Testis (tissue), 2 donors: ENCODE results near the gene SPTLC2.

Experiments
- POLR2A ChIP-seq: fragments of 450-650 bp; IDR thresholded peaks from one replicate; pipeline ENCODE4 v1.6.1; 2017; ENCODE audit warnings: antibody characterized with exemption, mild to moderate bottlenecking, moderate library complexity
- TF ChIP-seq, protein P1 (sequence below), 3 experiments: fragments of 450-650 bp in 2 of 3; fragments of 200-600 bp in 1 of 3; sonication (generic) in 1 of 3; IDR thresholded peaks; one replicate each; pipeline ENCODE4 v1.5.1; 2016 to 2019; ENCODE audit warnings: antibody characterized with exemption in 3 of 3, mild to moderate bottlenecking in 2 of 3, moderate library complexity in 1 of 3

DNA sequence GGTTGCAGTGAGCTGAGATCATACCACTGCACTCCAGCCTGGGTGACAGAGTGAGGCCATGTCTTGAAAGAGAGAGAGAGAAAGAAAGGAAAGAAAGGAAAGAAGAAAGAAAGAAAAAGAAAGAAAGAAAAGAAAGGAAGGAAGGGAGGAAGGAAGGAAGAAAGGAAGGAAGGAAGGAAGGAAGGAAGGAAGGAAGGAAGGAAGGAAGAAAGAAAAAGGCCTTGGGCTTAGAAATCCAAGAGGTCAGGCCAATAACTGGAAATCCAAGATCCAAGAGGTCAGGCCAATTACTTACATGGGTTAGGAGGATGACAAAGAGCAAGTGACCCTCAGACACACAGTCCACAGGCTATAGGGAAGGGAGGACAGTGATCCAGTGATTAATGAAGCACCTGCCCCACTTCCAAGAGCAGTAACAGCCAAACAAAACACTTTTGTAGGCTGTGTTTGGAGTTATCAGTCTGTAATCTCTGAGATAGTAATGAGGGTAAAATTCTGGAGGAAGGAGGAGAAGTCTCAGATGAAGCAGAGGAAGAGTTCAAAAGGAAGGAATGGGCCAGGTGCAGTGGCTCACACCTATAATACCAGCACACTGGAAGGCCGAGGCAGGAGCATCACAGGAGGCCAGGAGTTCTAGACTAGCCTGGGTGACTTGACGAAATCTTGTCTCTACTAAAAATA is 32.2 kb upstream of the SPTLC2 start:
- TF ChIP-seq, protein P1, sequence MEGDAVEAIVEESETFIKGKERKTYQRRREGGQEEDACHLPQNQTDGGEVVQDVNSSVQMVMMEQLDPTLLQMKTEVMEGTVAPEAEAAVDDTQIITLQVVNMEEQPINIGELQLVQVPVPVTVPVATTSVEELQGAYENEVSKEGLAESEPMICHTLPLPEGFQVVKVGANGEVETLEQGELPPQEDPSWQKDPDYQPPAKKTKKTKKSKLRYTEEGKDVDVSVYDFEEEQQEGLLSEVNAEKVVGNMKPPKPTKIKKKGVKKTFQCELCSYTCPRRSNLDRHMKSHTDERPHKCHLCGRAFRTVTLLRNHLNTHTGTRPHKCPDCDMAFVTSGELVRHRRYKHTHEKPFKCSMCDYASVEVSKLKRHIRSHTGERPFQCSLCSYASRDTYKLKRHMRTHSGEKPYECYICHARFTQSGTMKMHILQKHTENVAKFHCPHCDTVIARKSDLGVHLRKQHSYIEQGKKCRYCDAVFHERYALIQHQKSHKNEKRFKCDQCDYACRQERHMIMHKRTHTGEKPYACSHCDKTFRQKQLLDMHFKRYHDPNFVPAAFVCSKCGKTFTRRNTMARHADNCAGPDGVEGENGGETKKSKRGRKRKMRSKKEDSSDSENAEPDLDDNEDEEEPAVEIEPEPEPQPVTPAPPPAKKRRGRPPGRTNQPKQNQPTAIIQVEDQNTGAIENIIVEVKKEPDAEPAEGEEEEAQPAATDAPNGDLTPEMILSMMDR (IDR thresholded peaks at IDR 0.05) = no peak
- no peak for TF ChIP-seq POLR2A
